Tongue (tissue), 2 donors: ENCODE data around the gene ISYNA1. TPM values are rescaled to one million over a fixed set of nuclear protein-coding genes. Genes with fewer than 3 reads are reported as not detected.

Experiments
- DNase-seq: peaks from one replicate; pipeline ENCODE4 v3.0.0-alpha.2; 2015
- total RNA-seq: library from RNA; depleted of rRNA; stranded (reverse); fragments of >200 nt; gene quantifications from one replicate; pipeline ENCODE4 v1.2.3, GENCODE V29; 2014

The ISYNA1 gene
- total RNA-seq, 1 donor from 2014 or later: 49.3 TPM

DNA sequence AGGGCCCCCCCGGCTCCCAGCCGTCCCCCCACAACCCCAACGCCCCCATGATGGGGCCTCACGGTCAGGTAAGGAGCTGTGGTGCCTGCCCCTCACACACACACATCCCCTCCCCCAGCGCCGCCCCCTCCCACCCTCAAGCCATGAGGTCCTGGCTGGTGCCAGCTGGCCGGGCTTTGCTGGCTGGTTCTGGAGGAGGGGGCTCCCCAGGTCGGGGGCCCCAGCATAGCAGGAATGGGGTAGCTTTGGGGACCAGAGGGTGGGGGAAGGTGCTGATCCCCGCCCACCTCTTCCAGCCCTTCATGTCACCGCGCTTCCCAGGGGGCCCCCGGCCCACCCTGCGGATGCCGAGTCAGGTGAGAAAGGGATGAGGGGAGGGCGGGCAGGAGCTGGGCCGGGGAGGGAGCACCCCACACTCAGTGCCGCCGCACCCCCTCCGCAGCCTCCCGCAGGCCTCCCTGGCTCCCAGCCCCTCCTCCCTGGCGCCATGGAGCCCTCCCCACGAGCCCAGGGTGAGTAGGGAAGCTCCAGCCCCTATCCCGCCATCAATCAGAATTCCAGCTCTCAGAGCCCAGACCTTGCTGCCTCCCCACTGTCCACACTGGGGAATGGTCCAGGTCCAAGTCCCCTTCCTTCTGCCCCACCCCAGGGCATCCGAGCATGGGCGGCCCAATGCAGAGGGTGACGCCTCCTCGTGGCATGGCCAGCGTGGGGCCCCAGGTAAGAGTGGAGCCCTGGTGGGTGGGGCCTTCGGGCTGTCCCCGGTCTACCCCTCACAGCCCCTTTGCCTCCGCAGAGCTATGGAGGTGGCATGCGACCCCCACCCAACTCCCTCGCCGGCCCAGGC is 6.4 kb downstream of the ISYNA1 start:
- DNase-seq: no peak

GRCh38 chr19:18430417-18431144 is 7.4 kb downstream of the ISYNA1 start:
- no peak for DNase-seq

DNA sequence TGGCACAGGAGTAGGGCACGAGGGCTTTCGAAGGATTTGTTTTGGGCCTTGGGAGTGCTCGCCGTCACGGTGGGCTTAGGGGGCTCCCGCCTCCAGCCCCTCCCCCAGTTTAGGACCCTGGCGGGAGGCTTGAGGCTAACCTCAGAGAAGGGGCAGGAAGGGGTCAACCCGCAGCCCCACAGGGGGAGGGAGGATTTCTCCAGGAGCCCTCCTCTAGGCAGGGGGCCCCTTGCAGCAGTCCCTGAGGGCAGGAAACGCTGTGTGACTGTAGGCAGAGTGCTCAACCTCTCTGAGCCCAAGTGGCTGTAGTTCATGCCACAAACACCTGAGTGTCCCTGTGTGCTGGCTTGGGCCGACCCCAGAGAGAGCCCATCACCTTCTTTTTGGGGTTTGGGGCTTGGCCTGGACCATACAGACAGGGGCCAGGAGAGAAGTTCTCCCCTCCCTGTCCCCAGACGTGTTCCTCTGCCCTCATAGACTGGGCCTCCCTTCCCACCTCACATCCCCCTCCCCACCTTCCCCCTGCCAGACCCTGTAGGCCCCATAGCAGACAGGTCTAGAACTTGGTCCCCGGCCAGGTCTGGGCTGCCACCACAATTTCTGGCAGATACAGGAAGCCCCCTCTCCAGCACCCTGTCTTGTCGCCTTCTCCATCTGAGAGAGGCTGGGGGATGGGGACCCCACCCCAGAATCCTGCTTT is 8.1 kb downstream of the ISYNA1 start:
- no peak for DNase-seq

- peak; percentile 91 for DNase-seq
These were observed 8.9 kb downstream of the ISYNA1 start for GRCh38 chr19:18428787-18429674.

DNA sequence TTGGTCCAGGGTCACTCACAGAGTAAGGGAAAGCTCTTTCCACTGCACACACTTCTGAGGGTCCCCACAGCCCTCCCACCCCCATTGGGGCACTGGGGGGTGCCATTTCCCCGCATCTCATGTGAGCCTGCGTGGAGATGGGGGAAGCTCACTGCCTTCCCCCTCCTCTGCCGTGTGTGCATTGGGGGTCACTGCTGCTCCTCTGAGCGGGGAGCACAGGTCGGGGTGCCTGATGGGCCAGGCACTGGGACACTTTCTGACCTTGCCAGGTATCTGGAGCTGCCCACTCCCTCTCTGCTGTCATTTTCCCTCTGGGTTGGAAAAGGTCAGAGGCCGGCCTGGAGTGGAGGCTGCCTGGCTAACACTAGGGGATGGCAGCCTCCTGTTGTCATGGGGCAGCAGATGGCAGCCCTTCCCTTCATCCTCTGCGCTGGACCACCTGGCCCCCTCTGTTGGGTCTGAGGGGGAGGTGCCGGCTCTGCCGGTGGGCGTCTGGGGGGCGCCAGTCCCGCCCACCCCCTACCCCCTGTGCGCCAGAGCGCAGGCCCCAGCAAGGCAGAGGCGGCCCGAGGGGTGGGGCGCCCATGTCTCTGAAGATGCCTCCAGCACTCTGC is 9.7 kb downstream of the ISYNA1 start:
- DNase-seq: no peak

DNA sequence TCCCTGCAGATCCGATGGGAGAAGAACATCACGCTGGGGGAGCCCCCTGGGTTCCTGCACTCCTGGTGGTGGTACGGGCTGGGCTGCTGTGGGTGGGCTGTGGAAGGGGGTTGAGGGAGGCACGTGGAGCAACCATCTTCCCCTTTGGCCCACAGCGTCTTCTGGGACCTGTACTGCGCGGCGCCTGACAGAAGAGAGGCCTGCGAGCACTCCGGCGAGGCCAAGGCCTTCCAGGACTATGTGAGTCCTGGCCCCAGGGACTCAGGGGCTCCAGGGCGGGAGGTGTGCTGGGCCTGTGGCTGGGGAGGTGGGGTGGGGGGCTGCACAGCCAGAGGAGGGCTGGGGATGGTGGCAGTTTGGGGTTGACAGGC is 10.2 kb downstream of the ISYNA1 start:
- no peak for DNase-seq

- DNase-seq: no peak
These were observed 10.7 kb downstream of the ISYNA1 start for GRCh38 chr19:18427080-18427742.

GRCh38 chr19:18426416-18426767 is 11.5 kb downstream of the ISYNA1 start:
- no peak for DNase-seq

GRCh38 chr19:18425515-18426415 is 12.2 kb downstream of the ISYNA1 start:
- DNase-seq: peak; percentile 72

DNA sequence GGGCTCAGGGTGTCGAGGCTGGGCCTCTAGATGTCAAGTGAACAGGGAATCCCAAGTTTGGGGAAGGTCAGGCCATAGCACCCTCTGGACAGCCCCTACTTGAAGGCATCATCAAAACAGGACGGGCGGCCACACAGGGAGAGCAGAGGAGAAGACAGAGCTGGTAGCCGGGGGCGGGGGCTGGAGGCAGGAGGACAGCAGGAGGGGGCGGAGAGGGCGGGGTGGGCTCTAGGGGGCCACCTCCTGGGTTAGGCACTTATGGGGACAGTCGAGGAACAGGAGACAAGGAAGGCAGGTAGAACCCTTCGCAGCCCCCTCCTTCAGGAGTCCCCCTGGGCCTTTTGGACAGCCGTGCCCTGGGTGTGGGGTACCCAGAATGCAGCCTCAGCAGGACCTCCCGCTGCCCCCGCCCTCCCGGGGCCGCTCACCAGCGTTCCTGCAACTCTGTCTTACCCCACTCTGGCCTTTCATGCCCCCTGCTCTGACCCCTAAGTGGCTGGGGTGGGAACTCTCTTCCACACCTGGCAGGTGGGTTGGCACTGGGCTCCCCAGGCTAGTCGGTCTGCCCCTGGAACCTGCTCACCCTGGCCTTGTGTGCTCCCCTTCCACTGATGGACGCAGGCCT is 12.9 kb downstream of the ISYNA1 start:
- DNase-seq: no peak

DNA sequence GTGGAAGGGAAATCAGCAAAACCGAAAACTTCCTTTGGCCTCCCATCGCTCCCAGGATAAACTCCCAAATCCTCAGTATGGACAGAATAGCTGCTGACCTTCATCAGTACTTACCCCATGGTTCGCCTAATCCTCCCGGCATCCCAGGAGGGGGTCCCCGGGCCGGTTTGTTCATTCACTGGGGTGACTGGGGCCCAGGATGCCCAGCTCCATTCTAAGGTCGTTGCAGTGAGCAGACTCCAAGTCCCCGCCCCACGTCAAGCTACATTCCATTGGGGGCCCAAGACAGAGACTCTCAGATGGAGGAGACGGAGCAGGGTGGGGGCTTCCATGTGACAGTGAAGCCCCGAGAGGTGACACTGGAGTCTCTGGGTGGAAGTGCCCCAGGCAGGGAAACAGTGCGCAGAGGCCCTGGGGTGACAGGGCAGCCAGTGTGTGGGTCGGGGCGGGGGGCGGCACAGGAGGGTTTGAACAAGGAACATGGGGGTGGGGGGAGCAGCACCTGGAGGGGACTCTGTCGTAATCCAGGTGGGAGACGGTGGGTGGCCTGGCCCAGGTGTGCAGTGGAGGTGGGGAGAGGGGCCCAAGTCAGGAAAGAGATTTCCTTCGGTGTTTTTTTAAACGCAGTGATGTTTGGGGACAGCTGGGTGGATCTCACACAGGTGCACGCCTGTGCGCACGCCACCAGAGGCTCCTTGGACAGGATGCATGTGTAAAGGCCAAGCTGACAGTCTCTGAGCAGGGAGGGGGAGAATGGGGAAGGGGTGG is 13.6 kb downstream of the ISYNA1 start:
- DNase-seq: no peak

DNA sequence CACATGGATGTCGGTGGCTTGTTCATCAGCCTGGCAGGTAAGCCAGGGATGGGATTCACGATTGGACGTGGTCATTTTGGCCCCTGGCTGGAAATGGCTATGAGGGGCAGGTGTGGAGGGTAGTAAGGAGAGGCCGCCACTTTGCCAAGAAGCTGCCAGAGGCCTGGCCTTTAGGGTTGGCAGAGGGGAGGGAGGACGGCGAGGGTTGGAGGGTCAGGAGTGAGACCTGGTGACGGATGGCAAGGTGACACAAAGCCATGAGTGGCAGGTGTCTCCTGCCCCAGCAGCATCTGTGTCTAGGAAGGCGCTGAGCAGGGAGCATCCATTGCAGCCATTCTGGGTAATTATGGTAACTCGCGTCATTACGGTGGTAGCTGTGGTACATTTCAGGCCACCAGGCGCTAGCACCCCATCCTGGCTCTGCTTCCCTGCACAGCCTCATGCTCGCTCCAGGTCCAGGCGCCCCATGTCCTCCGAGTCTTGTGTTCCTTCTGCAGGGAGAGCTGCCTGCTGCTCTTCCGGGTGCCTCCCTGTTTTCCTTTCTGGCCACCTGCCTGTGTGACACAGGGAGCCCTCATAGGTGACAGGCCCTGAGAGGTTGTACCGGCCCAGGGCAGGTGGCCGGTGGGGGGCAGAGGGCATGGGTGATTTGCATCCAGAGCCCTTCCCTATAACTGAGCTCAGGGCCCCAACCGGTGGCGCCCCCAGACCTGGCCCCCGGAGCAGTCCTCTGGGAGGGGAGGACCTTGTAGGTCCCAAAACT is 14.5 kb downstream of the ISYNA1 start:
- DNase-seq: no peak

- DNase-seq: peak; percentile 14
These were observed 15.3 kb downstream of the ISYNA1 start for GRCh38 chr19:18422530-18423191.

- no peak for DNase-seq
These were observed 16.5 kb downstream of the ISYNA1 start for GRCh38 chr19:18421371-18421959.

DNA sequence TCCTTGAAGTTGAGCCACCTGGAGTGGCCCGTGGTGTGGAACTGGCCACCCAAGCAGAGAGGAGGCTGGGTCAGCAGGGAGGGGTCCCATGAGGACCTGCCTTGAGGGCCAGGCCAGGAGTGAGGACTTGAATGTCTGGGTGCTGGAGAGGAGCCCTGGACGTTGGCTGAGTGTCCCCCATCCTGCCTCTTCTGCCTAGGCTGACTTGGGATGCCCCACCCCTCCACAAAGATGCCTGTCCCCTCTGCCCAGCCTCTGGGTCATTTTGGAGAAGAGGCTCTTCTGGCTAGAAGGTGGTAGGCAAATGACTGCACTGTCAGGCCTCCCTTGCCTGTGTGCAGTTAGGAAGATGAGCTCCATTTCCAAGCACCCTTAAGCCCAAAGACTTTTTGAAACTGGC is 17.0 kb downstream of the ISYNA1 start:
- no peak for DNase-seq

GRCh38 chr19:18419699-18420460 is 18.1 kb downstream of the ISYNA1 start:
- peak; percentile 80 for DNase-seq
